SJSA1 (cell line): ENCODE measurements around the gene PPFIA1. TPM values are rescaled to one million over a fixed set of nuclear protein-coding genes. Genes with fewer than 3 reads are reported as not detected.

Source experiments
- DNase-seq, 2 experiments: peaks; one replicate each; pipeline ENCODE4 v3.0.0-alpha.2; 2015 to 2020; ENCODE audit warnings: low spot score in 2 of 2, low read depth in 1 of 2
- H3K27ac ChIP-seq: fragments of 250-450 bp; sonication (Bioruptor Pico); 2 replicates; pipeline ENCODE4 v1.5.1; 2020; ENCODE audit warnings: mild to moderate bottlenecking, moderate library complexity
- H3K27me3 ChIP-seq: fragments of 250-450 bp; sonication (Bioruptor Pico); replicated peaks from 2 replicates; pipeline ENCODE4 v1.5.1; 2020; ENCODE audit warnings: mild to moderate bottlenecking, moderate library complexity
- H3K36me3 ChIP-seq: fragments of 250-450 bp; sonication (Bioruptor Pico); 2 replicates; pipeline ENCODE4 v1.5.1; 2020; ENCODE audit warnings: mild to moderate bottlenecking
- H3K4me1 ChIP-seq: fragments of 250-450 bp; sonication (Bioruptor Pico); replicated peaks from 2 replicates; pipeline ENCODE4 v1.6.1; 2021; ENCODE audit warnings: mild to moderate bottlenecking
- H3K4me3 ChIP-seq: fragments of 250-450 bp; sonication (Bioruptor Pico); 2 replicates; pipeline ENCODE4 v1.5.1; 2020; ENCODE audit warnings: mild to moderate bottlenecking
- H3K9me3 ChIP-seq: fragments of 250-450 bp; sonication (Bioruptor Pico); replicated peaks from 2 replicates; pipeline ENCODE4 v1.5.1; 2020; ENCODE audit warnings: mild to moderate bottlenecking
- total RNA-seq: library from RNA; depleted of rRNA; stranded (reverse); fragments of >200 nt; shearing (Covaris generic); gene quantifications from 2 replicates; pipeline ENCODE4 v1.2.3, GENCODE V29; 2014

The PPFIA1 gene
- total RNA-seq, 1 experiment from 2014 or later, result 106 TPM

DNA sequence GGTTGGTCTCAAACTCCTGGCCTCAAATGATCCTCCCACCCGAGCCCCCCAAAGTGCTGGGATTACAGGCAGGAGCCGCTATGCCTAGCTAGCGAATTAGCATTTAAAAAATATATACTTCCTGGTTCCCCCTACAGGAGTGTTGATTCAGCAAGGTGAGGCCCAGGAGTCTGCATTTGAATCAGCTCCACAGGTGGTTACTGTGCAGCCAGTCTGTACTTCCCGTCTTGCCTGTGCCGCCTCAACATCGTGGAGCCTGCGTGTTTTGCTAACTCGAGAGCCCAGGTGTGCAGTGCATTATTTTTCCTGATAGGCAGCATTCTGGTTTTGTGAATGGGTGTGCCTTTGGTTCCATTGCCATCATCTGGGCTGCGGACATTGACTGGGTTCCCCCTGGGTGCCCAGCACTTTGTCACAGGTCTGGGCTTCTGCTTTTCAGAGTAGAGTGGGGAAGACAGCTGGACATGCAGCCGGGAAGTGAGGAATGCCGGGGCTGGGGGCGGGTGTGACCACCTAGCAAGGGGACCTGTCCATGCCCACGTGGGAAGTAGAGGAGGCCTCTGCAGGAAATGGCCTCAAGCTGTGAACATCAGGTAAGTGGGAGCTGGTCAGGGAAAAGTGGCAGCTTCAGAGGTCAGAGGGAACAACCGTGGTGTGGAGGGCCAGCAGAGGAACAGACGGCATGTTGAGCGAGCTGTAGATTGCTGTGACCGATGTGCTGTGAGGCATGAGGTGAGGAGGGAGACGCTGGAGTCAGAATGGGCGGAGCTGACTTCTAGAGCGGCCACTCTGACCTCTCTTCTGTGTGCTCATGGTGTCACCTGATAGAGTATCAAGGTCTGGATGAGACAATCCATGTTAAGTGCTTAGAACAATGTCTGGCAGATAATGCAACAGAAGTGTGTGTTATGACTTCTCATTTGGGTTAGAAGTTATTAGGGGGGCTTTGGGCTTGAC, 42.2 kb downstream of the PPFIA1 start:
- no peak for DNase-seq
- Histone ChIP-seq H3K27me3 (no peaks in the 10 kb centered on the region), H3K27ac (no peak overlapping the region), H3K36me3 (peaks cover 46% of the 10 kb centered on the region), H3K9me3 (no peaks in the 10 kb centered on the region), H3K4me1 (no peaks in the 10 kb centered on the region), H3K4me3 (no peak overlapping the region)

GRCh38 chr11:70313945-70314344, 43.5 kb downstream of the PPFIA1 start:
- Histone ChIP-seq H3K36me3 (peaks cover 50% of the 10 kb centered on the region), H3K9me3 (no peaks in the 10 kb centered on the region), H3K27me3 (no peaks in the 10 kb centered on the region), H3K4me3 (no peak overlapping the region), H3K4me1 (no peaks in the 10 kb centered on the region), H3K27ac (no peak overlapping the region)
- no peak for DNase-seq

GRCh38 chr11:70314730-70315129, 44.2 kb downstream of the PPFIA1 start:
- Histone ChIP-seq H3K4me3 (no peak overlapping the region), H3K36me3 (peaks cover 57% of the 10 kb centered on the region), H3K27me3 (no peaks in the 10 kb centered on the region), H3K4me1 (no peaks in the 10 kb centered on the region), H3K27ac (no peak overlapping the region), H3K9me3 (no peaks in the 10 kb centered on the region)
- DNase-seq, result no peak

DNA sequence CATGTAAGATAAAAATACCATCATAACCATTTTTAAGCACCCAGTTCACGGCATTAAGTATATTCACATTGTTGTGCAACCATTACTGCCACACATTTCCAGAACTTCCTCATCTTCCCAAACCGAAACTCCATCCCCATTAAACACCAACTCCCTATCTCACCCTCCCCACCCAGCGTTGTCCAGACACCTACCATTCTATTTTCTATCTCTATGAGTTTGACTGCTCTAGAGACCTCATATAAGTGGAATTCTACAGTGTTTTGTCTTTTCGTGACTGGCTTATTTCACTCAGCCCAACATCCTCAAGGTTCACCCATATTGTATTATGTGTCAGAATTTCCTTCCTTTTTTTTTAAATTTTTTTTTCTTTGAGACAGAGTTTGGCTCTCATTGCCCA, 45.2 kb downstream of the PPFIA1 start:
- H3K9me3 ChIP-seq, result no peaks in the 10 kb centered on the region
- no peaks in the 10 kb centered on the region for H3K4me1 ChIP-seq
- H3K4me3 ChIP-seq, result no peak overlapping the region
- peaks cover 62% of the 10 kb centered on the region for H3K36me3 ChIP-seq
- no peak overlapping the region for H3K27ac ChIP-seq
- DNase-seq, result no peak
- H3K27me3 ChIP-seq, result no peaks in the 10 kb centered on the region

DNA sequence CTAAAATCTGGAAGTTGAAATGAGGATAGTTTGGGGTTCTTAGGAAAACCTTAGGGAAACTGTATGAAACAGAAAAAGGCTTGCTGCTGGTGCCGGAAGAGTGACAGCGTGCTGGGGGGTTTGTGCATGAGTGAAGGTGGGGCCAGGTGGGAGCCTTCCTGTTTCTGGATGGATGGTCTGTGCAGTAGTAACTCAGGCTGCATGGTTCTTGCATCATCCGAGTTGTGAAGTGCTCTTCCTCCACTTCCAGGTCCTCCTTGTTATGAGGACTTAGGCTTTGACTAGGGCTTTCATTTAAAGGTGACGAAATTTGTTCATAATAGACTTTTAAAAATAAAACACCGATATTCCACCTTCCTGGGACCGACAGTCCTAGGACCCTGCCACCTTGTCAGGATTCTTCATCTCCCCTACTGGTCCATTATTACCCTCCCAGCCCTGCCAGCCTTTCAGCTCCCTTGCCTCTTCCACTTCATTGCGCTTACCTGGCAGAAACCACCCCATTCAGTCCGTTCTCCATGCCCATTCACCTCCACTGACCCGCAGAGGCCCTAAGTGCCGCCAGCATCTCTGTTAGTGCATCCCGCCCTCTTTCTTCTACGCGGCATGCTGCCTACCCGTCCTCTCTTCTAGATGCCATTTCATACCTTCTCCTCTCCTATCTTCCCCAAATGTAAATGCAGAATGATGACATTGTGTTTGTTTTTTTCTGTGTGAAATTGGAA, 47.3 kb downstream of the PPFIA1 start:
- no peaks in the 10 kb centered on the region for H3K9me3 ChIP-seq
- DNase-seq, result no peak
- H3K4me1 ChIP-seq, result no peaks in the 10 kb centered on the region
- no peaks in the 10 kb centered on the region for H3K27me3 ChIP-seq
- peaks cover 65% of the 10 kb centered on the region for H3K36me3 ChIP-seq
- H3K4me3 ChIP-seq, result no peak overlapping the region
- no peak overlapping the region for H3K27ac ChIP-seq

GRCh38 chr11:70319396-70320076, 49.0 kb downstream of the PPFIA1 start:
- Histone ChIP-seq H3K4me3 (no peak overlapping the region), H3K27me3 (no peaks in the 10 kb centered on the region), H3K9me3 (no peaks in the 10 kb centered on the region), H3K4me1 (peaks cover 7% of the 10 kb centered on the region), H3K36me3 (peaks cover 72% of the 10 kb centered on the region), H3K27ac (no peak overlapping the region)
- no peak for DNase-seq

DNA sequence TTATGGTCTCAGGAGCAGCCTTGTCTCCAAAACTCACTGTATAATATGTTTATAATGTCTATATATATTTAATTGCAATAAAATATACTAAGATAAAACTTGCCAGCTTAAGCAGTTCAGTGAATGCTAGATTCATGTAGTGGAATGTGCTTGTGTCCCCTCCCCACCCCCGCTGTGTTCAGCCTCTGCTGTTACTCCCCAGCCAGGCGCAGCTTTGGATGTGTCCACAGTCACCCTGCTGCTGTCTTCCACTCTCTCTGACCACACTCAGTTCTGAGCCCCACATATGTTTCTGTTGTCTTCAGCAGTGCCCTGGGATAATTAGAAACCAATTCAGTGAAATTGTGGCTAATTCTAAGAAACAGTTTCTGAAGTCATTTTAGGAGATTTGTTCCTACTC, 52.2 kb downstream of the PPFIA1 start:
- Histone ChIP-seq H3K4me1 (peaks cover 7% of the 10 kb centered on the region), H3K36me3 (peaks cover 93% of the 10 kb centered on the region), H3K9me3 (no peaks in the 10 kb centered on the region), H3K27ac (no peak overlapping the region), H3K4me3 (no peak overlapping the region), H3K27me3 (no peaks in the 10 kb centered on the region)
- DNase-seq, result no peak

GRCh38 chr11:70323806-70324205, 53.3 kb downstream of the PPFIA1 start:
- Histone ChIP-seq H3K4me1 (peaks cover 7% of the 10 kb centered on the region), H3K27ac (no peak overlapping the region), H3K9me3 (no peaks in the 10 kb centered on the region), H3K4me3 (no peak overlapping the region), H3K27me3 (no peaks in the 10 kb centered on the region), H3K36me3 (peaks cover 93% of the 10 kb centered on the region)
- no peak for DNase-seq

- peaks cover 7% of the 10 kb centered on the region for H3K4me1 ChIP-seq
- no peaks in the 10 kb centered on the region for H3K9me3 ChIP-seq
- no peak for DNase-seq
- no peak overlapping the region for H3K27ac ChIP-seq
- H3K36me3 ChIP-seq, result peaks cover 92% of the 10 kb centered on the region
- no peaks in the 10 kb centered on the region for H3K27me3 ChIP-seq
- H3K4me3 ChIP-seq, result no peak overlapping the region
These were observed 54.1 kb downstream of the PPFIA1 start for GRCh38 chr11:70324376-70325115.

GRCh38 chr11:70325824-70326223, 55.3 kb downstream of the PPFIA1 start:
- no peak overlapping the region for H3K4me3 ChIP-seq
- H3K27ac ChIP-seq, result no peak overlapping the region
- DNase-seq, result no peak
- H3K36me3 ChIP-seq, result peaks cover 94% of the 10 kb centered on the region
- H3K9me3 ChIP-seq, result no peaks in the 10 kb centered on the region
- H3K27me3 ChIP-seq, result no peaks in the 10 kb centered on the region
- H3K4me1 ChIP-seq, result peaks cover 7% of the 10 kb centered on the region

- no peak overlapping the region for H3K4me3 ChIP-seq
- H3K27me3 ChIP-seq, result no peaks in the 10 kb centered on the region
- no peak overlapping the region for H3K27ac ChIP-seq
- no peaks in the 10 kb centered on the region for H3K9me3 ChIP-seq
- H3K36me3 ChIP-seq, result peaks cover 94% of the 10 kb centered on the region
- peaks cover 7% of the 10 kb centered on the region for H3K4me1 ChIP-seq
- DNase-seq, result peak in 1 of 2 experiments; percentile 25
These were observed 55.9 kb downstream of the PPFIA1 start for GRCh38 chr11:70326365-70326811.

- H3K4me1 ChIP-seq, result peaks cover 7% of the 10 kb centered on the region
- H3K27ac ChIP-seq, result no peak overlapping the region
- DNase-seq, result peak in 1 of 2 experiments; percentile 28
- peaks cover 94% of the 10 kb centered on the region for H3K36me3 ChIP-seq
- no peak overlapping the region for H3K4me3 ChIP-seq
- H3K9me3 ChIP-seq, result no peaks in the 10 kb centered on the region
- H3K27me3 ChIP-seq, result no peaks in the 10 kb centered on the region
These were observed 56.3 kb downstream of the PPFIA1 start for GRCh38 chr11:70326833-70327232.

DNA sequence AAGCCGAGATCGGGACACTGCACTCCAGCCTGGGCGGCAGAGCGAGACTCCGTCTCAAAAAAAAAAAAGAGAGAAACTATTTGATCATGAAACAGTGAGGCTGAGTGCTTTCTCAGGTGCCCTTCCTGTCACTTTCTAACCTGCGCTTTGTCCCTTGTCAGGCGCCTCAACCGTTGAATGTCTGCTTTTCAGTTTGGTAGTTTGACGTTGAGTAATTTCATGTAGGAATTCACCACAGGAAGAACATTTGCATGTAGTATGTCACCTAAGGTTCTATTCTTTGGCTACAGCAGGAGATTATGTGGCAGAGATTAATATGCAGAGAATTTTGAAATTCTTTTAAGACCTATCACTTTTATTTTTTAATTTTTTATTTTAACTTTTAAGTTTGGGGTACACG, 57.2 kb downstream of the PPFIA1 start:
- H3K9me3 ChIP-seq, result no peaks in the 10 kb centered on the region
- peaks cover 7% of the 10 kb centered on the region for H3K4me1 ChIP-seq
- peaks cover 96% of the 10 kb centered on the region for H3K36me3 ChIP-seq
- no peak overlapping the region for H3K4me3 ChIP-seq
- H3K27me3 ChIP-seq, result no peaks in the 10 kb centered on the region
- H3K27ac ChIP-seq, result no peak overlapping the region
- DNase-seq, result peak in 1 of 2 experiments; percentile 36
